Fibroblast of skin of abdomen (primary cell): ENCODE results near the gene AGBL4.

ENCODE experiments used
- DNase-seq: peaks from one replicate; pipeline ENCODE4 v3.0.0-alpha.2; 2013

Gene AGBL4

DNA sequence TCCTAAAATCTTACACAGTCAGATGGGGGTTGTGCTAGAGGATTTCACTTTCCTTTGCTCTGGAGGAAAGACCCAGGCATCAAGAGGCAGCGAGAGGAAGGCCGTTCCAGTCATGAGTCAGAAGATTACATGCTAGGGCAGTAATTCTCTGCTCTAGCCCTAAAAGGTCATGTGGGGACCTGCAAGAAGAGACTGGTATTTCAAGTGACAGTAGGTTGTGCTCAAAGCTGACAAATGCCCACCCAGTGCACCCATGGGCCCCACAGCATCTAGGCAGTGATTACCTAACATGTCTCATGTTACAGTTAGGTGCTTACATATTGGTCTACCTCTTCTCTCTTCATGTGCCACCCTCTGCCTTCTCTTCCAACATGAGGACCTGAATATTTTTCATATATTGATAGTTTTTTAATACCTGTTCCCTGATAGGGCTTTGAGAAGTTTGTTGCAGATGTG lies 1147.4 kb downstream of the AGBL4 start:
- peak; percentile 75 for DNase-seq

DNA sequence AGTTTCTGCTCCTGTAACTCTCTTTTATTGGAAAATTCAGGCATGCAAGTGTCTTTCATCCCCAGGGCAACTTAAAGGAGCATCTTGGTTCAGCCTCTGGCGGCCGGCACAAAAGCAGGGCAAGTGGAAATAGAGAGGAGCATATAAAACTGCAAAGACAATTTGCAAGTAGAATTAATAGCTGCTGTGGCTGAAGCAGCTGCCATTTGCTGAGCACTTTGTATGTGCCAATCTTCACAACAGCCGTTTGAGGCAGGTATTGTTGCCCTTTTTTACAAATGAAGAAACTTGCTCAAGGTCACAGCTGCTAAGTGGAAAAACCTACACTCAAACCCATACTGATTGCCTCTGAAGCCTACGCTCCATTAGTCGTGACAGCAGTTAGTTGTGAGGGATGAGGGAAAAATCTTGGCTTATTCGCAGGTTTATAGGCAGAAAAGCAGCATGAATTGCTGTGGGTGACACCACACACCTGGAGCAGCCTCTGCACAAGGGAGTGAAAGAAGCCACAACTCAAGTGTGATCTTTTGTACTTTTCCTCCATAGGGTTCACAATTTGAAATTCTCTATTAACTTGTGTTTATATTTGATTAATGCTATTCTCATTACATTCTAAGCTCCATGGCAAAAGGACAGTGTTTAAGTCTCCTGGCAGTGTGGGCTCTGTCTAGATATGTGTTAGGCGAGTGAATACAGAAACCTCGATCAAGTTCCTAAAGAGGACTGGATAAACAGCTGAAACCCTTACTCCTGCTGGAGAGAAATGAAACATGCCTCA lies 1148.0 kb downstream of the AGBL4 start:
- DNase-seq = no peak

DNA sequence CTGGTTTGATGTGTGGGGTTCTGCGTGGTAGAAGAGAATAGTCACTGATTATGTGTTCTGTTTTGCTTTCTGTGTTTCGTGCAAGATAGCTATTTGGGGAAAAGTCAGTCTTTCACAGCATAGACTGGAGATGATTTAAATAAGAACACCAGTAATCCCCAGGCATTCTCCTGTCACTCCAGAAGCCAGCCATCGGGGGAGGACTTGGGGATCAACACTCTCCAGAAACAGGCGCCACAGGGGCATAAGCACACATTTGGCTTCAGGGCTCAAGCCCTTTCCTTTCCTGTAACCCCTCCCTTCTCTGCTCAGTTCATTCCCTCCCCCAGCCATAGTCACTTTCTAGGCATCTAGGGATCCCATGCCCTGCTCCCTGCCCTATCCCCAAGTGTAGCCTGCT lies 1149.8 kb downstream of the AGBL4 start:
- DNase-seq = no peak

DNA sequence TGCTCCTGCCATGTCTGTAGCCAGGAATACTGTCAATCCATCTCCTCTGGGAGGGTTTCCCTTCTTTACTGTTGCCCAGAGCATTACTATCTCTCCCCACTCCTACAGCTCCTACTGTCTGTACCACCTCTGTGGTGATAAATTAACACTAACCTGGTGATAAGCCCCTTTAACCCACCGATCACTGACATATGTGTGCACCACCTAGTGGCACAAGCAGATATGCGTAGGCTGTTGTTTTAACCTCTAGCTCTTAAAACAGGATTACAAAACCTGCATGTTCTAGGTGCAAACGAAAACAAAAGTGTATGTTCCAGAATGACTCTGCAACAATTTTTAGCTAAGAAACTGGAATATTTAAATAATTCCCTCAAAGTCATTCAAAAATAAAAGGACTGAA lies 1153.2 kb downstream of the AGBL4 start:
- DNase-seq = no peak

DNA sequence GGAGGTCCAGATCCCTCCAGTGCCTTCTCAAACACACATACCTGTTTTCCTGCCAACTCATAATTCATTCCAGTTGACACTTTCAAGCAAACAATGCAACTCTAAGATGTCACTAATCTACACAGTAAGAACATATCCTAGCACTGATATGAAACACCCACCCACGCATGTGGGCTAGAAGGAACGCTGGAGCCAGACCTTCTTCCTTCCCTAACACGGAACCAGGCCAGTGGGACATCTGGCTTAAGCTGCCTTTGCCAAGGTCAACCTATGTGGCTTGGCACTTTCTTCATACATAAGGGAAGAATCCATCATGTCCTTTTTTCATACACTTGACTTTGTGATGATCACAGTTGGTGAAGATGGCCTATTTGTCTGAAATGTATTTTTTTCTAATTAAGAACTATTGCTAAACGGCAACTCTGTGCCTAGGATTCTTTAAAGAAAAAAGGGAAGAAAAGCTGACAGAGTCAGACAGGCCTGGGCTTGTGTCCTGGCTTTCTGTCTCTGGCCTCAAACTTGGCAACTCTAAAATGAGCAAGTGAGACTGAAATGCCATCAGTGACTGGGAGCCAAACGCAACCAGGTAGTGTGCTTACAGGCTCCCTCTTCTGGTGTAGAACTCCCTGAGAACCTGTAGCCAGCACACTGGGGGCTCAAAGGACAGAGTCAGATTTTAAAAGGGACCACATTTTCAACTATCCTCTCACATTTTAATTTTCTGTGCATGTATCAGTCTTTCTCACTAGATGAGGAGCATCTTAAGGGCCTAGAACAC lies 1154.4 kb downstream of the AGBL4 start:
- DNase-seq = no peak

DNA sequence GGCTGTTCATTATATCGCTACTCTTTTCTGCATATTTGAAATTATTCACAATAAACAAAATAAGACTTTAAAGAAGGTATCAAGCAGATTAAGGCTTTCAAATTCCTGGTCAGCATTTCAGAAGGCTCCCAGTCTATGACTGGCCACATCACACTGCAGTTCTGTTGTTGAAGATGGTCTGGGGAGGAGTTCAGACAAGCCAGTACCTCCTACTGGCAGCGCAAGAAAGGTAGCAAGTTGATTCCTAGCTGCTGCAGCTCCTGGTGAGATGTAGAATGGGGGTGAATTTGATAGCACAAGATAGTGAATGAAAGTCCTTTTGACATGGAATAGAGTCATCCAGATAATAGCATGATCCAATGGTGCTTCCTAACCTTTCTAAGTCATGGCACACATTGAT lies 1158.8 kb downstream of the AGBL4 start:
- DNase-seq = no peak

DNA sequence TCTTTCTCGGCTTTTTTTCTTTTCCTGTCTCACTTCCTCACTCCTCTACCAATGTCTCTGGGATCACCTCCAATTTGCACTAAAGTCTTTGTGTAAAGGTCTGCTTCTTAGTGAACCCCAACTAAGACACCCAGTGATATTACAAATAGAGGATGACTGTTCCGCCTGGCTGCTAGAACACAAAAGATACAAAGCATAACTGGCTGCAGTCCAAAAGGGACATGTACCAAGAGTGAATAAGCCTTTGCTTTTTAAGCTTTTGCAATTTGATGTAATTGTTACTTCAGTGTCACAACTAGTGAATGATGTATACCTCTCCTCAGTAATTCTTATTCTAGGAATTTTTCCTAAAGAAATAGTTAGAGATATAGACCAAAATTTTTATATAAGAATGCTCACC lies 1164.3 kb downstream of the AGBL4 start:
- peak; percentile 39 for DNase-seq

DNA sequence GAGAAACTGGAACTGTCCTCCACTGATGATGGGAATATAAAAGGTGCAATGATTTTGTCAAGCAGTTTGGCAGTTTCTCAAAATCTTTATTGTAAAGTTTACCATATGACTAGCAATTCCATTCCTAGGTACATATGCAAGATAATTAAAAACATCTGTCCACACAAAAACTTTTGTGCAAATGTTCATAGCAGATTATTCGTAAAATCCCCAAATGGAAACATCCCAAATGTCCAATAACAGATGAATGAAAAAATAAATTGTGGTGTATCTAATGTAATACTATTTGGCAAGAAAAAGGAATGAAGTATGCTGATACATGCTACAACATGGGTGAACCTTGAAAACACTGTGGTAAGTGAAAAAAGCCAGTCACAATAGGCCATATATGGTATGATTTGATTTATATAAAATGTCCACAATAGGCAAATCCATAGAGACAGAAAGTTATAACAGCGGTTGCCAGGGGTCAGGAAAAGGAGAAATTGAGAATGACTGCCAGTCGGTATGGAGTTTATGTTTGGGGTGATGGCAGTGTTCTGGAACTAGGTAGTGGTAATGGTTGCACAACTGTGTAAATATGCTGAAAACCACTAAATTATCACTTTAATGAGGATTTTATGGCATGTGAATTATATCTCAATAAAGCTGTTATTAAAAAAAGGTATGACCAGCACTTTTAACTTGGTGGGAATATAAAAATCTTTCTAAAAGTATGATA lies 1165.4 kb downstream of the AGBL4 start:
- DNase-seq = peak; percentile 78

DNA sequence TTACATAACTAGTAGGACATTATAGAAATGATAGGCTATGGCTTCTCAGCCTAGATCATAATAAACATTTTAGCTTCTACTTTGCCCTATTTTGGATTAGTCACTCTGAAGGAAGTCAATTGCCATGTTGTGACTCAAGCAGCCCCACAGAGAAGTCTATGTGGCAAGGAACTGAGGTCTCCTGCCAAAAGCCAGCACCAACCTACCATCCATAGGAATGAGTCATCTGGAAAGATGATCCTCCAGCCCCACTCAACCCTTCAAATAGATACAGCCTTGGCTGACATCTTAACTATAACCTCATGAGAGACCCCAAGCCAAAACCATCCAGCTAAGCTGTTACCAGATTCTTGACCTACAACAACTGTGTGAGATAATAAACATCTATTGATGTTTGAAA lies 1170.7 kb downstream of the AGBL4 start:
- DNase-seq = peak; percentile 91

DNA sequence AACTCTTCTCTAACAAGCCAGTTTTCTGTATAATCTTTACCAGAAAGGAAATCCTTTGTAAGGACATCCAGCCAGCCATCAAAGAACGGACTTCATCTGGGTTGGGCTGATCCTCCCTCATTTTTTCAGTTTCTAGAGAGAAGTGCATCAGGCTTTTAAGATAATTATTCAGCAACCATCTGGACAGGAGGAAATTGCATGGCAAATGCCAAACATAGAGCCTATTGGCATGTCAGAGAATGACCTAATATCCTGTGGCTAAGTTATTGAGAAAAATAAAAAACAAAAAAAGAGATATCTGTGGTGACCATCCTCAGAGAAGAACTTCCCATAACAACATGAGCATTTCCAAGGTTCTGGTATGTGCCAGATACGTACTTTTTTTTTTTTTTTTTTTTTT lies 1172.1 kb downstream of the AGBL4 start:
- peak; percentile 36 for DNase-seq

DNA sequence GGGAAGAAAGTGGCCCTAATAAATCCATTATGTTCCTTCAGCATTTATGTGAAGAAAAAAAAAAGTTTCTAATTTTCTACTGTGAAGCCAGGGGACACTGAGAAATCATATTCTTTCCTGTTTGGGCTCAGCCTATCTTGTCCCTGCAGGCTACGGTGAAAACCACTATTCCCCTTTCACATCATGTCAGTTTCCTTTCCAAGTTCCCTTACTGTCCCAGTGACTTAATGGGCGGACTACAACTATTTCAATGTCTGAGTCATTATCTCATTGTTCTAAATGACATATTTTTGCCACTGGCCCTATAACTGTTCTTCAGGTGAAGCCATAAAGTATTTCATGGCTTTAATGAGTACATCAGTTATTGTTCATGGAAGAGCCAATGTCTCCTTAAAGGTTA lies 1175.7 kb downstream of the AGBL4 start:
- no peak for DNase-seq

DNA sequence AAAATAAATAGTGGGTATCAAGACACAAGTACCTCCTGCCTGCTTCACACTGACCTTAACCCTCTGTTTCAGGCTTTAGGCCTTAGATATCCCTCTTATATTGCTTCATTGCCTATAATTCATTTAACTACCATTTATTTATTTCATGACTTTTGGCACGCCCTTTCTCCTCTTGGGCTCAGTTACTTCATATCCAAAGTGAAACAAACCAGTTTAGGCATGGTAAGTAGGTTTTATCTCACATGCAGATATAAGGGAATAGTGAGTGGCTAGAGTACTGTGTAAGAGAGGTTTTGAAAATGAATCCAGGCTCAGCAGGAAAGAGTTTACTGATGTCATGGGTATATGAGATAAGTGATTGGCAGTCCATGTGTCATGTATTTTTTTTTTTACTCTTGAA lies 1177.3 kb downstream of the AGBL4 start:
- no peak for DNase-seq

DNA sequence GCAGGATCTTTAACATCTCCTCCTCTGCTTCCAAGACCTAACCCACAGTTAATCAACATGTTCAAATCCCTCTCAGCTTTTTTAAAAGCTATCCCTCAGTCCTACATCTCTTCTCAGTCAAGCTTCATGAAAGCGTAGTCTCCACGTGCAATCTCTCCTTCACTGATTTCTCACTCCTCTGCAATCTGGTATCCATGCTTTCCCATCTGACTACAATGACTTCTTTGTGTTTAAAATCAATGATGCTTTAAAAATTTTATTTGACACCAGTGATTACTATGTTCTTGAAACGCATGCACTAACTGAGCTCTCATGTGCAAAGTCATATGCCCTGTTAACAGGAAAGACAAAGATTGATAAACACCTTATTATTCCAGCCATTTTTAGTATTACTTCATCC lies 1179.6 kb downstream of the AGBL4 start:
- DNase-seq = no peak

DNA sequence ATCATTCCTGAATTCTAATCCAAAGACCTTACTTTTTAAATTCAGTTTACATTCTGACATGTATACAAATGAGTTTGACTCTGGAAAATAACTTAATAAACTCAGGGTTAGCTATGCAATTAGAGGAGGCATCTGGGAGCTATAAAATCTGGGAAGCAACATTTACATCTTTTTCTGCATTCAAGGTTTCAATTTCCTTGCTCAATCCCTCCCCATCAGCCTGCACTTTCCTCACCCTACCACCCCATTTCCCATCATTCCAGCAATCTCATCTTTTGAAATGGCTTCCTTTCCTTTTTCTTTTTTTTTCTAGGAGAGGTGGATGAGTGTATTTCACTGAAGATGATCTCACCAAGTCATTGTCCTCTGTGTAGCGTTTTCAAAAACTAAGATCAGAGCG lies 1181.8 kb downstream of the AGBL4 start:
- DNase-seq = no peak

DNA sequence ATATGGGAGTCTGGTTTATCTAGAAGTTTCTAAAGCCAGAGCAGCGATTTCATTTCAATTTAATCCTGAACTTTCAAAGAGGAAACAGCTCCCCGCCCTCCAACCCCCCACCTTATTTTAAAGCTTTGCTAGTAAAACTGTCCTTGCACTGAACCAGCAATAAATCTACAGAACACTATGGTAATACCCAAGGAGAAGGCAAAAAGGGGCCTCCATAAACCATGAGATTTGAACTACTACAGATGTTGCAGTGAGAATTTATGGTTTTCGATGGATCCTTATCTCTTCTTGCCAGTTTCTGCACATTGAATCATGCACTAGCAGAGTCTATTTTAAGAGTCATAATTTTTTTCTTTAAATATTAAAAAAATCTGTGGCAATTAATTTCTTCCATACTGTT lies 1182.3 kb downstream of the AGBL4 start:
- DNase-seq = peak; percentile 28

DNA sequence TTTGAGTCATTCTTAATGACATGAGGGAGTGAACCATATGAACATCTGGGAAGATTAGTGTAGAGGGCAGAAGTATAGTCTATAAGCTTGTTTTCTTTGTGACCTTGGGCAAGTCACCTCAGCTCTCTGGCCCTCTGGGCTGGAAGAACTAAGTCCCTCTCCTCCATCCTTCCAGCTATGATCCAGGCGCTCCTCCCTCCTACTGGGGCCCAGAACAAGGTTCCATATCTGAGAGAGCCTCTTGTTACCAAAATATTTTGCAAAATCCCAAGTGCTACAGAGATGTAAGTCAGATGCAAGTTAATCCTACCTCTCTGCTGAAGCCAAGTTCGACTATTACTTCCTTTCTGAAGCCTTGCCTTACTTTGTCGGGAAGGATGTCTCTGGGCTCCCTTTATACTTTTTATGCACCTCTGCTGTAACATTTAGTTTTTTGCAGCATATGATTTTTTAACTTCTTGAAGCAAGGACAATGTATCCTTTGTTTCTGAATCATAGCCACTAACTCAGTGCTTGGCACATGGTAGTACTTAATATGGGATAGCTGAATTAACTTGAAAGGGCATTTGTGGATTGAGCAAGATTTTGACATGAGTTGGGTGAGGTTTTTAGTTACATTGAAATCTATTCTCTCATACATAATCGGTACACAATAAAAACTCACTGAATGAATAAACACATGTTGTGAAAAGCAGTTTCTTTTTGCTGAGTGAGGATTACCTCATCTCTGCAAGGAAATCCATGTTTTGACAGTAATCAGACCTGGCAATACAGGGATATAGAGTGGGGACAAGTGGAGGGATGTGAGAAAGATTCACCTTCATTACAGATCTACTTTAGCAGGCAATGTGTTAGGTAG lies 1192.4 kb downstream of the AGBL4 start:
- no peak for DNase-seq

DNA sequence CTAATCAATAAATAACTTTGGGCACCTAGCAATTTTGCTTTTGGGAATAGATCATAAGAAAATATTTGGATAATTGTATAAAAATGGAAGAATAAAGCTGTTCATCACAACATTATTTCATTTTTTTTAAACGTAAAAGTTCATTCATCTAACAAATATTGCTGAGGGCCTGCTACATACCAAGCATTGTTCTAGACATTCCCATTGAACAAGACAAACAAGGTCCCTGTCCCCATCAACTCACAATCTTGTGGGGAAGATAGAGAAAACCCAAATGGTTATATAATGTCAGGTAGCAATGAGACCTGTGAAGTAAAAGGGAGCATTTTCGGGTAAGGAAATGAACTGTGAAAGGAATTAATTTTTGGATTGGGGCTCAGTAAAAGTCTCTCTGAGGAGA lies 1193.0 kb downstream of the AGBL4 start:
- DNase-seq = no peak

DNA sequence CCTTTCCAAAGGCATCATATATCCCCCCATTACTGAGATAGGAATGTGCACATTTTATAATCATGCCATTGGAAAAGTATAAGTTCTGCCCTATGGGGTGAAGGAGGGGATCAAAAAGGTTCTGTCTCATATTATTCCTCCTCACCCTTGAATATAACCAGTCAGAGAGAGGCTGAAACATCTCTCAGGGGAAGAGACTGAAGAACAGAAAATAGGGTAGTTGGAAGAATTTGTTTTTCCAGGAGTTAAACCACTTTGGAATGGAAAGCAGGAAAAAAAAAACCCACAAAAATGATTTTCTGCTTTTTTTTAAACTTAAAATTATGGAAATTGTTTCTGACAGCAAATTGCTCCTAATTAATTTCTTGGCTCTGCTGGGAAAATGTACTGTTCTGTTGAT lies 1194.3 kb downstream of the AGBL4 start:
- DNase-seq = no peak

DNA sequence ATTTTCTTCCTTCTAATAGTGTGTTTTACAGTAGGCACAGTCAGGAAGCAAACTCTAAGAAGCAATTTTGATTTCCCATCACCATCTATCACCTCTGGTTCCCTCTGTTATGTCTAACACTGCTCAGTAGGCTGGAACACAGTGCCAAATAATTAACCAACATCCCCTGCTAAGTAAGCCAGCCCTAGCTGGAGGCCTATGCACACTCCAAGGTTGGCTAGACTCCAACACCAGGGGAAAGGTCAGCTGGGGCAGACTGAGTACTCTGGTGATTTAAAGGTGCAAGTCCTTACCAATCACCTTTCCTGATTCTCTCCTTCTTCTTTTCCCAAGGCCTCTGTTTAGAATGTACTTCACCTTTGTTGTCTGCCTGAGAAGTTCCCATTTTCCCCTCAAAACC lies 1200.6 kb downstream of the AGBL4 start:
- DNase-seq = no peak

DNA sequence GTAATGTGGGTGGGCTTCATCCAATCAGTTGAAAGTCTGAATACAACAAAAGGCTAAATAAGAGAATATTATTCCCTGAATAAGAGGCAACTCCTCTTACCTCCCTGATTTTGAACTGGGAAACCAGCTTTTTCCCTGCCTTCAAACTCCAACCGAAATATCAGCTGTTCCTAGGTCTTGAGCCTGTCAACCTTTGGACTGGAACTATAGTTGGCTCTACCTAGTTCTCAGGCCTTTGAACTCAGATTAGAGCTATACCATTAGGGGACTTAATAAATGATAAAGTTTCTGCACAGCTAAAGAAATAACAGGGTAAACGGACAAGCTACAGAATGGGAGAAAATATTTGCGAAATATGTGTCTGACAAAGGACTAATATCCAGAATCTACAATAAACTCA lies 1203.3 kb downstream of the AGBL4 start:
- DNase-seq = no peak

DNA sequence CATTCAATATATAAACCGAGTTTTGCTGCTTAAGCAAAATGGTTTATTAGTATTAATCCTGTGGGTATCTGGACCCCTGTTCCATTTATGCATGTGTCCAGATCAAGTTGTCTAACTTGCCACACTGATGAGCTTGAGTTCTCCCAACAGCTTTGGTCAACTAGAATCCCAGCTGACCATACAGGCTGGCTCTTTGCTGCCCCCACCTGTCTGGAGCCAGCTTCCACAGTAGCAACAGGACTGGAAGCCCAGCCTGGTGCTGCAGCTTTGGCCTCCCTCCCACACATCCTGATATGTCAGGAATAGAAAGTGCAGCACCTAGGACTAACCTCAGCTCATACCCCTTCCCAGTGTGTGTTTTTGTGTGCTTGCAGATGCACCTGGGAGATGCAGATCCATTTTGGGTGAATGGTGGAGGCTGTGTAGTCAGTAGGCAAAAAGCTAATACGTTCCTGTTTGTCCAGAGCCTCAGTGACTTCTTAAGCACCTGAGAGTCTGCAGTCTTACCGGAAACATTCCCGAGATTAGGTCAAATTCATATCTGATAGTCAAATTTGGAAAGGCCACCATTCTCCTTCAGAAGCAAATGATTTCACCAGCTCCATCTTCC lies 1206.1 kb downstream of the AGBL4 start:
- DNase-seq = peak; percentile 47

DNA sequence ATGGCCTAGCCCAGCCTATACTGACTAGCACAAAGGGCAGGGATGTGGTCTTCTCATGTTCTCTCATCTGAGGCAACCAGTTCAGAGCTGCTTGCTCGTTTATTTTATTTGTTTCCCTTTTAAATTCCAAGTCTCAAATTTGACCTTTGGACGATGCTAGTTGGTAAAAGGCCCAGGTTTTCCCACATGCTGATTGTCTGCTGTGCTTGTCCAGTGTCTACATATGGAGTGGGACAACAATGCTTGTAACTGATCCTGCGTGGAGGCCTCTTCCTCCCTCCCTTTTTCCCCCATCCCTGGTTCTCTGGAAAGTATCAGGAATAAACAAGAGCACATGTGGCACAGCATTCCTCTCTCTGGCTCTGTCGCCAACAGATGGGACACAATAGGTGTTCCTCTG lies 1213.0 kb downstream of the AGBL4 start:
- DNase-seq = no peak
